PC-9 (cell line): Measurements from ENCODE around the gene PICALM. TPM values are rescaled to one million over a fixed set of nuclear protein-coding genes. Genes with fewer than 3 reads are reported as not detected.

Experiments
- BruUV-seq: library from RNA; stranded (reverse); fragments of 400-500 nt; replicated peaks from 2 replicates; lab custom pipeline; 2021; lab: Mats Ljungman, UMichigan
- CTCF ChIA-PET: fragments of 300-600 bp; sonication (Branson Sonifier 250); formaldehyde crosslinking; loops from one replicate; lab custom pipeline; 2022; ENCODE audit warnings: antibody characterized with exemption; lab: Charles Lee
- POLR2A ChIA-PET: fragments of 300-600 bp; sonication (Branson Sonifier 250); formaldehyde crosslinking; loops from one replicate; lab custom pipeline; 2022; ENCODE audit warnings: antibody characterized with exemption; ENCODE audit not compliant: unreplicated experiment; lab: Charles Lee
- DNase-seq, 2 experiments: peaks; one replicate each; pipeline versions ENCODE4 v3.0.0 to v3.0.0-alpha.2; 2015 to 2022; ENCODE audit warnings: mixed read lengths in 1 of 2
- H2AFZ ChIP-seq: fragments of 200-600 bp; sonication (generic); 2 replicates; pipeline ENCODE4 v1.8.1; 2017; ENCODE audit warnings: antibody characterized with exemption
- H3F3A ChIP-seq: fragments of 200-600 bp; sonication (generic); 2 replicates; pipeline ENCODE4 v1.8.1; 2017; ENCODE audit warnings: antibody characterized with exemption, mild to moderate bottlenecking, low read depth; ENCODE audit not compliant: insufficient read depth
- H3K27ac ChIP-seq: fragments of 200-600 bp; sonication (generic); 2 replicates; pipeline ENCODE4 v1.6.1; 2016; ENCODE audit warnings: mixed run types
- H3K27me3 ChIP-seq: fragments of 200-600 bp; sonication (generic); 2 replicates; pipeline ENCODE4 v1.6.1; 2016; ENCODE audit warnings: low read depth, mixed run types; ENCODE audit not compliant: insufficient read depth
- H3K36me3 ChIP-seq: fragments of 200-600 bp; sonication (generic); 2 replicates; pipeline ENCODE4 v1.6.1; 2016; ENCODE audit warnings: low read depth, mixed run types
- H3K4me1 ChIP-seq: fragments of 200-600 bp; sonication (generic); replicated peaks from 2 replicates; pipeline ENCODE4 v1.6.1; 2016; ENCODE audit warnings: mixed run types; ENCODE audit not compliant: insufficient read depth
- H3K4me2 ChIP-seq: fragments of 200-600 bp; sonication (generic); 2 replicates; pipeline ENCODE4 v1.6.1; 2017; ENCODE audit warnings: mixed run types
- H3K4me3 ChIP-seq: fragments of 200-600 bp; sonication (generic); 2 replicates; pipeline ENCODE4 v1.6.1; 2016; ENCODE audit warnings: mixed run types
- H3K79me2 ChIP-seq: fragments of 200-600 bp; sonication (generic); 2 replicates; pipeline ENCODE4 v1.6.1; 2017; ENCODE audit warnings: low read depth, mixed run types
- H3K9me2 ChIP-seq: fragments of 200-600 bp; sonication (generic); 2 replicates; pipeline ENCODE4 v1.8.1; 2017; ENCODE audit warnings: mild to moderate bottlenecking; ENCODE audit not compliant: insufficient read depth
- H3K9me3 ChIP-seq: fragments of 200-600 bp; sonication (generic); 2 replicates; pipeline ENCODE4 v1.8.1; 2016; ENCODE audit warnings: low read depth; ENCODE audit not compliant: insufficient read depth
- H4K20me1 ChIP-seq: fragments of 200-600 bp; sonication (generic); 2 replicates; pipeline ENCODE4 v1.8.1; 2017; ENCODE audit not compliant: insufficient read depth
- EZH2 ChIP-seq: fragments of 200-600 bp; sonication (generic); IDR thresholded peaks from 2 replicates; pipeline ENCODE4 v1.8.0; 2017; ENCODE audit warnings: antibody characterized with exemption, low read depth
- intact Hi-C: fragments of 100-400 bp; cut with micrococcal nuclease; formaldehyde crosslinking; loops from one replicate; pipeline ENCODE4 v1.10.0; 2022; ENCODE audit not compliant: unreplicated experiment
- total RNA-seq: library from RNA; stranded (reverse); gene quantifications from 2 replicates; pipeline ENCODE4 v1.2.3, GENCODE V29; 2021
- TF ChIP-seq, protein P1 (sequence below): fragments of 200-600 bp; sonication (generic); conservative IDR thresholded peaks from 2 replicates; pipeline ENCODE4 v1.6.1; 2017; ENCODE audit warnings: mixed run types, antibody characterized with exemption, mild to moderate bottlenecking, moderate library complexity

The PICALM gene
- total RNA-seq, 1 experiment from 2014 or later: 116 TPM

DNA sequence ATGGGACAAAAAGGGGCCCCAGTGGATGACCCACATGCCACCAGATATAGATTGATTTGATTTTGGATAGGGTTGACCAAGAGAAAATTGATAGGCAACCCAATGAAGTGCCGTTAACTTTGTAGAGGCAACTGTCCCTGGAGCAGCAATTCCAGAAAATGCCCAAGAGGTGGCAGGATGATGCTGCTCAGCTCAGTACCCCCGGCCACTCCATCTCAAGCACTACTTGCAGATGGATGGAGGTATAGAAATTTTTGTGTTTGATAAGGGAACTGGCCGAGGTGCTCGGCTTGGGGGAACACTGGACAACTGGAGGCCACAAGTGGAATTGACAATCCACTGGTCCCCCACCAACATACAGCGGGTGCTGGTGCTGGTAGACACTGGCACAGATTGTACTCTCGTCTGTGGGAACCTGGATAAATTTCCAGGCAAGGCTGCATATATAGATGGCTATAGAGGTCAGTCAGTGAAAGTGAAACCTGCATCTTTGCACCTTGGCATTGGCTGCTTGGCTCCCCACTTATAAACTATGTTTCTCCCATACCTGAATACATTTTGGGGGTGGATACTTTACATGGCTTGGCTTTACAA lies 127.4 kb downstream of the PICALM start:
- no TSS peak for BruUV-seq
- ChIA-PET CTCF (no interaction called here), POLR2A (no interaction called here)
- Histone ChIP-seq H3K27me3 (no peaks in the 10 kb centered on the region), H3K9me2 (no peaks in the 10 kb centered on the region), H3K27ac (no peak overlapping the region), H3K36me3 (no peaks in the 10 kb centered on the region), H3K4me2 (no peak overlapping the region), H3K4me1 (no peaks in the 10 kb centered on the region), H3K4me3 (no peak overlapping the region), H2AFZ (no peak overlapping the region), H3K79me2 (no peaks in the 10 kb centered on the region), H4K20me1 (no peaks in the 10 kb centered on the region), H3K9me3 (peaks cover 4% of the 10 kb centered on the region; the same call in 1 of the 2 replicates), H3F3A (no peaks in the 10 kb centered on the region)
- no peak for TF ChIP-seq EZH2
- TF ChIP-seq, protein P1, sequence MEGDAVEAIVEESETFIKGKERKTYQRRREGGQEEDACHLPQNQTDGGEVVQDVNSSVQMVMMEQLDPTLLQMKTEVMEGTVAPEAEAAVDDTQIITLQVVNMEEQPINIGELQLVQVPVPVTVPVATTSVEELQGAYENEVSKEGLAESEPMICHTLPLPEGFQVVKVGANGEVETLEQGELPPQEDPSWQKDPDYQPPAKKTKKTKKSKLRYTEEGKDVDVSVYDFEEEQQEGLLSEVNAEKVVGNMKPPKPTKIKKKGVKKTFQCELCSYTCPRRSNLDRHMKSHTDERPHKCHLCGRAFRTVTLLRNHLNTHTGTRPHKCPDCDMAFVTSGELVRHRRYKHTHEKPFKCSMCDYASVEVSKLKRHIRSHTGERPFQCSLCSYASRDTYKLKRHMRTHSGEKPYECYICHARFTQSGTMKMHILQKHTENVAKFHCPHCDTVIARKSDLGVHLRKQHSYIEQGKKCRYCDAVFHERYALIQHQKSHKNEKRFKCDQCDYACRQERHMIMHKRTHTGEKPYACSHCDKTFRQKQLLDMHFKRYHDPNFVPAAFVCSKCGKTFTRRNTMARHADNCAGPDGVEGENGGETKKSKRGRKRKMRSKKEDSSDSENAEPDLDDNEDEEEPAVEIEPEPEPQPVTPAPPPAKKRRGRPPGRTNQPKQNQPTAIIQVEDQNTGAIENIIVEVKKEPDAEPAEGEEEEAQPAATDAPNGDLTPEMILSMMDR: peak; percentile 69
- peak in 1 of 2 experiments; percentile 22 for DNase-seq
- intact Hi-C loops: loop anchor here (2.0 to 10.0 kb wide), 4 partner anchors 87 to 973 kb away; partner anchors contain the start of gene CCDC83

DNA sequence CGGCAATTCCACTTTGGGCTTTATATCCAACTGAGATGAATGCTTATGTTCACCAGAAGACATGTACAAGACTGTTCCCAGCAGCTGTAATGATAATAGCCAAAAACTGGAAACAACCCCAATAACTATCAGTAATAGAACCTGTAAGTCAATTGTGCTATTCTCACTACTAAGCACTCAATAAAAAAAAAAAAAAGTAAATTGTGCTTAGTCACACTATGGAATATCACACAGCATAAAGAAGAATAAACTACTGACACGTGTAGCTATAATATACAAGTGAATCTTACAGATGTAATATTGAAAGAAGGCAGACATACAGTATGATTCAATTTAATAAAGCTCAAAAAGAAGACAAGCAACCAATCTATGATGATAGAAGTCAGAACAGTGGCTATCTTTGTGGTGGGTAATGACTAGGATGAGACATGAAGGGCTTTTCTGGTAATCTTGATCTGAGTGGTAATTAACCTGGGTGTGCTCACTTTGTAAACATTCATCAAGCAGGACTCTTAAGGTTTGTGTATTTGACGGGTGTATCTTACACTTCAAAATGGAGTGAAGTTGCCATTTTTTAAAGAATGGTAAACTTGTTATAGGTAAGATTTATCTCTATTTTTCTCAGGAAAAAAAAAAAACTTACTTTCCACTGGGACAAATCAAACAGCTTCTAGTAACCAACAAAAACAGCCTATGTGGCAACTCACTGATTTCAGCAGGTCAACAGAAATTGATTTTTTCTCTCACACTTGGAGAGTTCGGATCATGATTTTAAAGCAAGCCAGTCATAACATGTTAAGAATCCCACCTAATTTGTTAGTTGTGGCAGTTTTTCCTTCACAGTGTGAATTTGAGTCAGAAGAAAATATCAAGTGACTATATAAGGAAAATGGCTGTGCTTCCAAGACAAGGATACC lies 129.5 kb downstream of the PICALM start:
- H3F3A ChIP-seq: no peaks in the 10 kb centered on the region
- H3K9me2 ChIP-seq: no peaks in the 10 kb centered on the region
- H3K4me1 ChIP-seq: no peaks in the 10 kb centered on the region
- no peaks in the 10 kb centered on the region for H3K36me3 ChIP-seq
- peaks cover 4% of the 10 kb centered on the region; the same call in 1 of the 2 replicates for H3K9me3 ChIP-seq
- CTCF ChIA-PET: no interaction called here
- no peak overlapping the region for H3K4me2 ChIP-seq
- POLR2A ChIA-PET: no interaction called here
- H3K27me3 ChIP-seq: no peaks in the 10 kb centered on the region
- TF ChIP-seq EZH2: no peak
- TF ChIP-seq, protein P1: no peak
- no peak overlapping the region for H3K4me3 ChIP-seq
- no peak for DNase-seq
- intact Hi-C loops: loop anchor here (2.0 to 10.0 kb wide), 4 partner anchors 85 to 975 kb away; partner anchors contain the start of gene CCDC83
- H3K79me2 ChIP-seq: no peaks in the 10 kb centered on the region
- no TSS peak for BruUV-seq
- H3K27ac ChIP-seq: no peak overlapping the region
- no peaks in the 10 kb centered on the region for H4K20me1 ChIP-seq
- H2AFZ ChIP-seq: no peak overlapping the region

DNA sequence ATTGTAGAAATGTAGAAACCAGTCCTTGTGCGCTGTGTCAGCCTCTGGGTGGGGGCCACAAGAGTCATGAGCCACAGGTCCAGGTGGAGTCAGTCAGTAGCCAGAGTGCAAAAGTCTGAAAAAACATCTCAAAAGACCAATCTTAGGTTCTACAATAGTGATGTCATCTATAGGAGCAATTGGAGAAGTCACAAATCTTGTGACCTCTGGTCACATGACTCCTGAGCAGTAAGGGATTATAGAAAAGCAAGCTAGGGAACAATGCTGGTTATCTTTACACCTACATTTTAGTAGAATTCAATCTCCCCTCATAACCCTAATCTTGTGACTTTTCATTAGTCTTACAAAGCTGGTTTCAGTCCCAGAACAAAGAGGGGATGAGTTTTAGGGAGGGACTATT lies 131.0 kb downstream of the PICALM start:
- intact Hi-C loops: no loop called here
- DNase-seq: no peak
- Histone ChIP-seq H3K9me3 (peaks cover 4% of the 10 kb centered on the region; the same call in 1 of the 2 replicates), H4K20me1 (no peaks in the 10 kb centered on the region), H2AFZ (no peak overlapping the region), H3K27me3 (no peaks in the 10 kb centered on the region), H3K36me3 (no peaks in the 10 kb centered on the region), H3K79me2 (no peaks in the 10 kb centered on the region), H3K4me2 (no peak overlapping the region), H3F3A (no peaks in the 10 kb centered on the region), H3K9me2 (no peaks in the 10 kb centered on the region), H3K4me3 (no peak overlapping the region), H3K27ac (no peak overlapping the region), H3K4me1 (no peaks in the 10 kb centered on the region)
- BruUV-seq: no TSS peak
- CTCF ChIA-PET: no interaction called here
- POLR2A ChIA-PET: no interaction called here
- TF ChIP-seq, protein P1: no peak
- no peak for TF ChIP-seq EZH2
